K562 (cell line): ENCODE measurements around the gene TMEM120B. TPM values are rescaled to one million over a fixed set of nuclear protein-coding genes. Genes with fewer than 3 reads are reported as not detected.

Experiments used
- CAMTA2 ChIP-seq: fragments of 250-450 bp; sonication (Bioruptor Pico); conservative IDR thresholded peaks from 2 replicates; pipeline ENCODE4 v1.5.1; 2022
- CBX3 ChIP-seq, 2 experiments: IDR thresholded peaks; 1 replicate in 1 of 2; 2 replicates in 1 of 2; pipeline ENCODE4 v1.6.1; 2012; ENCODE audit warnings: inconsistent platforms in 2 of 2, low read length in 2 of 2, borderline replicate concordance in 1 of 2, control low read depth in 1 of 2
- RBM15 ChIP-seq: fragments of 200-400 bp; formaldehyde crosslinking; IDR thresholded peaks from 2 replicates; pipeline ENCODE4 v1.6.1; 2018; ENCODE audit warnings: mild to moderate bottlenecking, low read length, moderate library complexity; ENCODE audit not compliant: insufficient read depth
- RBM25 ChIP-seq: fragments of 200-400 bp; formaldehyde crosslinking; IDR thresholded peaks from 2 replicates; pipeline ENCODE4 v1.6.1; 2018; ENCODE audit warnings: low read length, low read depth, moderate library complexity; ENCODE audit not compliant: severe bottlenecking
- SMARCA5 ChIP-seq: fragments of 450-650 bp; IDR thresholded peaks from 2 replicates; pipeline ENCODE4 v1.6.1; 2016
- SREBF2 ChIP-seq: sonication (generic); formaldehyde crosslinking; IDR thresholded peaks from 2 replicates; pipeline ENCODE4 v1.4.0; 2020; ENCODE audit warnings: mild to moderate bottlenecking, missing genetic modification reagents
- TRIM25 ChIP-seq: fragments of 450-650 bp; IDR thresholded peaks from 2 replicates; pipeline ENCODE4 v1.7.0; 2016; ENCODE audit warnings: borderline replicate concordance
- ZNF23 ChIP-seq: fragments of 250-450 bp; sonication (Bioruptor Pico); IDR thresholded peaks from 2 replicates; pipeline ENCODE4 v1.4.0; 2020; ENCODE audit warnings: mild to moderate bottlenecking
- ZNF232 ChIP-seq: sonication (generic); formaldehyde crosslinking; IDR thresholded peaks from 2 replicates; pipeline ENCODE4 v1.8.0; 2022; ENCODE audit warnings: mild to moderate bottlenecking, missing genetic modification reagents
- ZNF511 ChIP-seq: sonication (generic); formaldehyde crosslinking; IDR thresholded peaks from 2 replicates; pipeline ENCODE4 v1.8.0; 2022; ENCODE audit warnings: mild to moderate bottlenecking, missing genetic modification reagents
- polyA plus RNA-seq, 8 experiments: library from polyadenylated mRNA; depleted of rRNA in 4 of 8; stranded (reverse) in 5 of 8; unstranded in 3 of 8; fragments of >200 nt; fragmentation: Nextera tagmentation in 2 of 8; fragmentation: Illumina TruSeq in 1 of 8; extraction: Ambion mirVana in 2 of 8; extraction: Trizol in 1 of 8; gene quantifications; 2 replicates each; pipeline versions ENCODE4 v1.2.1 to v1.2.3, GENCODE V29; 2011 to 2014; ENCODE audit warnings: inconsistent platforms in 1 of 8, missing spikeins in 1 of 8
- total RNA-seq, 7 experiments: library from RNA; depleted of rRNA in 6 of 7; stranded (reverse); fragments of >200 nt in 6 of 7; fragmentation: Illumina TruSeq in 2 of 7; extraction: Trizol in 2 of 7; gene quantifications; 2 replicates each; pipeline versions ENCODE4 v1.2.1 to v1.2.3, GENCODE V29; 2011 to 2021; ENCODE audit warnings: low replicate concordance in 1 of 7

Gene TMEM120B
- total and polyA plus RNA-seq, 9 of the 15 experiments (the other 6 are each of a cell fraction or from before 2014, with no cell fraction given) = 1.7 to 18.6 (median 7.4) TPM

GRCh38 chr12:121788176-121788818 is 75.7 kb downstream of the TMEM120B start (continued):
- no peak for TF ChIP-seq CBX3 (IDR thresholded peaks at IDR 0.05; ENCODE audit: borderline replicate concordance in 1 of 2, low read length in 2 of 2)
- TF ChIP-seq TRIM25 = no peak
- TF ChIP-seq ZNF23 (CRISPR knock-in tag) = no peak
- peak; percentile 57; the same call in 1 of the 2 replicates for TF ChIP-seq SMARCA5
- no peak for TF ChIP-seq CAMTA2 (CRISPR knock-in tag)
- no peak for TF ChIP-seq ZNF232
- peak; percentile 74 for TF ChIP-seq RBM25
- TF ChIP-seq ZNF511 (CRISPR knock-in tag) = no peak
- TF ChIP-seq SREBF2 (CRISPR knock-in tag) = no peak
- TF ChIP-seq RBM15 = no peak
- TF ChIP-seq, all 486 proteins: peak for 4
